Neural cell (in vitro differentiated cells): Measurements from ENCODE around the gene ANKRD13C.

Experiments
- REST ChIP-seq: IDR thresholded peaks from 2 replicates; pipeline ENCODE4 v1.6.1; 2012; ENCODE audit warnings: borderline replicate concordance
- TF ChIP-seq, protein P1 (sequence below): fragments of 450-650 bp; IDR thresholded peaks from 2 replicates; pipeline ENCODE4 v1.5.1; 2014; ENCODE audit warnings: antibody characterized with exemption, mild to moderate bottlenecking, moderate library complexity; ENCODE audit not compliant: poor library complexity, severe bottlenecking

DNA sequence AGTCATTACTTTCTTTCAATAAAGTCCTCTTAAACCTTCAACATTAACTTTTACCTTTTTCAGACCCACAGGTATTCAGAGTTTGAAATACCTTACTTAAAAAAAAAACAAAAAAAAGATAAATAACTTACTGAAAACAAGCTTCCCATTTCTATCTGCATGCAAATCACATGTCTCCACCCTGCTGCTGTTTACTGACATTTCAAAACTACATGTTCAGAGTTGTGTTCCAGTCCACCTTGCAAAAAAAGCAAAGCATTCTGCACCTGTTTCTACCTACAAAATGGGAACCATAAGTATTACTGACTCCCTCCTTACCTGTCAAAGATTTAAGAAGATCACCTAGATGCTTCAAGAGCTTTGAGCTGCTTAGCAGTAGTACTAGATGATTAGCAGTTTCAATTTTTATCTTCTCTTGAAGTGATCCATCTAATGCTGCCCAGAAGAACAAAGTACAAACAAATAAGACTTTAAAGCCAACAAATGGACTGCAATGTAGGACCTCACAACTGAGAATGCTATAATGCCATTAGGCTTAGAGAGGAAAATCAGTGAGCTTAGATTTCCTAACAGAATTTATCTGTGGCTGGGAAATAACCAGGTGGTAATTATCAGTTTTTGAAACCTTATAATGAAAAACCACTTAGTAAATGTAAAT, 61.2 kb downstream of the ANKRD13C start:
- TF ChIP-seq, protein P1, sequence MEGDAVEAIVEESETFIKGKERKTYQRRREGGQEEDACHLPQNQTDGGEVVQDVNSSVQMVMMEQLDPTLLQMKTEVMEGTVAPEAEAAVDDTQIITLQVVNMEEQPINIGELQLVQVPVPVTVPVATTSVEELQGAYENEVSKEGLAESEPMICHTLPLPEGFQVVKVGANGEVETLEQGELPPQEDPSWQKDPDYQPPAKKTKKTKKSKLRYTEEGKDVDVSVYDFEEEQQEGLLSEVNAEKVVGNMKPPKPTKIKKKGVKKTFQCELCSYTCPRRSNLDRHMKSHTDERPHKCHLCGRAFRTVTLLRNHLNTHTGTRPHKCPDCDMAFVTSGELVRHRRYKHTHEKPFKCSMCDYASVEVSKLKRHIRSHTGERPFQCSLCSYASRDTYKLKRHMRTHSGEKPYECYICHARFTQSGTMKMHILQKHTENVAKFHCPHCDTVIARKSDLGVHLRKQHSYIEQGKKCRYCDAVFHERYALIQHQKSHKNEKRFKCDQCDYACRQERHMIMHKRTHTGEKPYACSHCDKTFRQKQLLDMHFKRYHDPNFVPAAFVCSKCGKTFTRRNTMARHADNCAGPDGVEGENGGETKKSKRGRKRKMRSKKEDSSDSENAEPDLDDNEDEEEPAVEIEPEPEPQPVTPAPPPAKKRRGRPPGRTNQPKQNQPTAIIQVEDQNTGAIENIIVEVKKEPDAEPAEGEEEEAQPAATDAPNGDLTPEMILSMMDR, result no peak
- TF ChIP-seq REST, result no peak
